T1000 (cell line): ENCODE data around the gene ENPP7.

ENCODE experiments used
- DNase-seq: peaks from one replicate; lab custom pipeline; 2025; ENCODE audit warnings: mixed read lengths; lab: John Stamatoyannopoulos, UW

Gene ENPP7

DNA sequence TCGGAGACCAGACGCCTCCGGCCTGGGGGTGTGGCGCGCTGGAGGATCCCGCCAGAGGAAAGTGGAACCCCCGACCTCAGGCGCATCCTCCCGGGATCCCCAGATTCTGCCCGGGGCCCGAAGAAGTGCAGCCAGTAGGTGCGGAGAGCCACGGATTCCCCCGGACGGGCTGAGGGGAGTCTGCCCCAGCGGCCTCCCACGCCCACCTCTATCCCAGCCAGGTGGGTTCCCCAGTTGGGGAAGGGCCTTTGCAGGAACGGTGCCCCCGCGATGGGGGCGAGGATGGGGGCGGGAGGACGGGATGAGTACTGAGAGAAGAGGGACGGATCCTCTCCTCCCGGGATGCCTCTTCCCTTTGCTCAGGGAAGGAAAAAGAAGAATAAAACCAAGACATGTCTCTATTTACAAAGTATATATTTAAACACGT lies 61.0 kb downstream of the ENPP7 start:
- no peak for DNase-seq
